Measurements from ENCODE around the gene ARHGAP44.

Gene ARHGAP44

GRCh38 chr17:12996357-12996756 is 207.1 kb downstream of the ARHGAP44 start:
- DNase-seq (ENCODE audit: low read depth, low spot score) = no peak
- CTCF ChIA-PET = interaction anchor here (1.2 to 1.6 kb wide), 2 partner anchors 9 to 816 kb away, joined by 3 to 6 read pairs; no protein-coding TSS in a partner anchor
- TF ChIP-seq CTCF (IDR thresholded peaks at IDR 0.05; ENCODE audit: insufficient read depth, low read length, missing control alignments) = no peak
- H3K4me3 ChIP-seq (ENCODE audit: low read depth, low read length) = no peak overlapping the region
- POLR2A ChIA-PET = no interaction called here

- ChIA-PET POLR2A (no interaction called here), CTCF (interaction anchor here (1.2 to 1.6 kb wide), 2 partner anchors 9 to 816 kb away, joined by 3 to 6 read pairs; no protein-coding TSS in a partner anchor)
- no peak overlapping the region for H3K4me3 ChIP-seq (ENCODE audit: low read depth, low read length)
- TF ChIP-seq CTCF (IDR thresholded peaks at IDR 0.05; ENCODE audit: insufficient read depth, low read length, missing control alignments) = no peak
- no peak for DNase-seq (ENCODE audit: low read depth, low spot score)
Observed at GRCh38 chr17:12996941-12997340, 207.6 kb downstream of the ARHGAP44 start.

- no peak for TF ChIP-seq CTCF (IDR thresholded peaks at IDR 0.05; ENCODE audit: insufficient read depth, low read length, missing control alignments)
- no peak for DNase-seq (ENCODE audit: low read depth, low spot score)
- ChIA-PET CTCF (interaction anchor here (0.9 kb wide), 1 partner anchor 817 kb away, joined by 5 read pairs; no protein-coding TSS in a partner anchor), POLR2A (no interaction called here)
- no peak overlapping the region for H3K4me3 ChIP-seq (ENCODE audit: low read depth, low read length)
Observed at GRCh38 chr17:12998461-12998860, 209.2 kb downstream of the ARHGAP44 start.

- no peak overlapping the region for H3K4me3 ChIP-seq (ENCODE audit: low read depth, low read length)
- no peak for TF ChIP-seq CTCF (IDR thresholded peaks at IDR 0.05; ENCODE audit: insufficient read depth, low read length, missing control alignments)
- ChIA-PET CTCF (interaction anchor here (0.9 kb wide), 1 partner anchor 818 kb away, joined by 5 read pairs; no protein-coding TSS in a partner anchor), POLR2A (no interaction called here)
- no peak for DNase-seq (ENCODE audit: low read depth, low spot score)
Observed at GRCh38 chr17:12998874-12999273, 209.6 kb downstream of the ARHGAP44 start.

- no peak for TF ChIP-seq CTCF (IDR thresholded peaks at IDR 0.05; ENCODE audit: insufficient read depth, low read length, missing control alignments)
- CTCF ChIA-PET = interaction anchor here (0.7 to 6.4 kb wide), 4 partner anchors 9 to 822 kb away, joined by 3 to 73 read pairs (median 36); partner anchors contain the start of gene ELAC2
- POLR2A ChIA-PET = no interaction called here
- no peak for DNase-seq (ENCODE audit: low read depth, low spot score)
- H3K4me3 ChIP-seq (ENCODE audit: low read depth, low read length) = no peak overlapping the region
Observed at GRCh38 chr17:13000561-13000960, 211.3 kb downstream of the ARHGAP44 start.

GRCh38 chr17:13001991-13002615 is 212.8 kb downstream of the ARHGAP44 start:
- TF ChIP-seq CTCF (IDR thresholded peaks at IDR 0.05; ENCODE audit: insufficient read depth, low read length, missing control alignments) = no peak
- H3K4me3 ChIP-seq (ENCODE audit: low read depth, low read length) = no peak overlapping the region
- ChIA-PET POLR2A (no interaction called here), CTCF (interaction anchor here (0.7 to 6.4 kb wide), 32 partner anchors 11 to 828 kb away, joined by 3 to 86 read pairs (median 5); partner anchors contain the start of gene ELAC2)
- DNase-seq (ENCODE audit: low read depth, low spot score) = no peak
